HepG2 (cell line): Measurements from ENCODE around the gene NDUFB10. TPM values are rescaled to one million over a fixed set of nuclear protein-coding genes. Genes with fewer than 3 reads are reported as not detected.

Source experiments
- AGO2 ChIP-seq: fragments of 200-400 bp; formaldehyde crosslinking; optimal IDR thresholded peaks from 2 replicates; pipeline ENCODE3; 2017; ENCODE audit warnings: mild to moderate bottlenecking, low read depth, low read length, moderate library complexity
- FOXK1 ChIP-seq: sonication (generic); formaldehyde crosslinking; IDR thresholded peaks from 2 replicates; pipeline ENCODE4 v1.4.0; 2020; ENCODE audit warnings: low read depth, missing genetic modification reagents, borderline replicate concordance
- HNF4G ChIP-seq, 2 experiments: sonication (generic) in 1 of 2; formaldehyde crosslinking in 1 of 2; IDR thresholded peaks; 2 replicates each; pipeline versions ENCODE4 v1.4.0 to v1.6.1; 2011 to 2020; ENCODE audit warnings: borderline replicate concordance in 2 of 2, low read depth in 2 of 2, mild to moderate bottlenecking in 2 of 2, low read length in 1 of 2, missing genetic modification reagents in 1 of 2, moderate library complexity in 1 of 2
- JUNB ChIP-seq: sonication (generic); formaldehyde crosslinking; IDR thresholded peaks from 2 replicates; pipeline ENCODE4 v1.8.0; 2022; ENCODE audit warnings: missing genetic modification reagents, mild to moderate bottlenecking, borderline replicate concordance
- KLF6 ChIP-seq: IDR thresholded peaks from 2 replicates; pipeline ENCODE4 v1.8.0; 2016; ENCODE audit warnings: missing biosample characterization, missing genetic modification reagents
- MYPOP ChIP-seq: sonication (generic); formaldehyde crosslinking; IDR thresholded peaks from 2 replicates; pipeline ENCODE4 v1.8.1; 2023; ENCODE audit warnings: mild to moderate bottlenecking, moderate library complexity, missing genetic modification reagents
- NCOR1 ChIP-seq: fragments of 200-600 bp; sonication (generic); IDR thresholded peaks from 2 replicates; pipeline ENCODE4 v1.7.0; 2017; ENCODE audit warnings: antibody characterized with exemption, low read length, borderline replicate concordance
- PAX8 ChIP-seq: sonication (generic); formaldehyde crosslinking; IDR thresholded peaks from 2 replicates; pipeline ENCODE4 v1.8.0; 2022; ENCODE audit warnings: mild to moderate bottlenecking, missing genetic modification reagents, borderline replicate concordance
- POLR2A ChIP-seq, 2 experiments: IDR thresholded peaks; 2 replicates each; pipeline ENCODE4 v1.6.1; 2011; ENCODE audit warnings: low read depth in 2 of 2, low read length in 2 of 2, mild to moderate bottlenecking in 1 of 2, moderate library complexity in 1 of 2; ENCODE audit not compliant: insufficient read depth in 1 of 2
- RFX5 ChIP-seq: IDR thresholded peaks from 2 replicates; pipeline ENCODE4 v1.6.1; 2011; ENCODE audit warnings: low read depth, low read length, improper control_type of control experiment
- SALL1 ChIP-seq: sonication (generic); formaldehyde crosslinking; IDR thresholded peaks from 2 replicates; pipeline ENCODE4 v1.8.0; 2022; ENCODE audit warnings: mild to moderate bottlenecking, missing genetic modification reagents
- TRAFD1 ChIP-seq: sonication (generic); formaldehyde crosslinking; IDR thresholded peaks from 2 replicates; pipeline ENCODE4 v1.5.1; 2020; ENCODE audit warnings: missing genetic modification reagents, mild to moderate bottlenecking, borderline replicate concordance
- YEATS4 ChIP-seq: sonication (generic); formaldehyde crosslinking; IDR thresholded peaks from 2 replicates; pipeline ENCODE4 v1.4.0; 2020; ENCODE audit warnings: missing genetic modification reagents, borderline replicate concordance
- ZBTB34 ChIP-seq: sonication (generic); formaldehyde crosslinking; IDR thresholded peaks from 2 replicates; pipeline ENCODE4 v1.8.0; 2022; ENCODE audit warnings: mild to moderate bottlenecking, missing genetic modification reagents
- ZKSCAN1 ChIP-seq: fragments of 150-350 bp; IDR thresholded peaks from 2 replicates; pipeline ENCODE4 v1.6.1; 2014; ENCODE audit warnings: low read length
- ZNF235 ChIP-seq: sonication (generic); formaldehyde crosslinking; IDR thresholded peaks from 2 replicates; pipeline ENCODE4 v1.8.1; 2023; ENCODE audit warnings: mild to moderate bottlenecking, missing genetic modification reagents, borderline replicate concordance
- ZNF333 ChIP-seq: sonication (generic); formaldehyde crosslinking; IDR thresholded peaks from 2 replicates; pipeline ENCODE4 v1.4.0; 2020; ENCODE audit warnings: mild to moderate bottlenecking, missing genetic modification reagents, borderline replicate concordance
- ZNF616 ChIP-seq: sonication (generic); formaldehyde crosslinking; IDR thresholded peaks from 2 replicates; pipeline ENCODE4 v1.5.0; 2020; ENCODE audit warnings: low read depth, mild to moderate bottlenecking, missing genetic modification reagents
- ZNF703 ChIP-seq: sonication (generic); formaldehyde crosslinking; IDR thresholded peaks from 2 replicates; pipeline ENCODE4 v1.5.1; 2020; ENCODE audit warnings: missing genetic modification reagents, mild to moderate bottlenecking, moderate library complexity, borderline replicate concordance
- ZNF737 ChIP-seq: sonication (generic); formaldehyde crosslinking; IDR thresholded peaks from 2 replicates; pipeline ENCODE4 v1.5.0; 2020; ENCODE audit warnings: missing genetic modification reagents, mild to moderate bottlenecking, borderline replicate concordance
- polyA plus RNA-seq, 8 experiments: library from polyadenylated mRNA; depleted of rRNA in 3 of 8; stranded (reverse) in 7 of 8; unstranded in 1 of 8; fragments of >200 nt; fragmentation: Illumina TruSeq in 4 of 8; extraction: Trizol in 4 of 8; gene quantifications; 2 replicates each; pipeline versions ENCODE4 v1.2.1 to v1.2.3, GENCODE V29; 2011 to 2016; ENCODE audit warnings: low read depth in 4 of 8, missing spikeins in 1 of 8, mixed read lengths in 1 of 8; ENCODE audit not compliant: insufficient read depth in 1 of 8
- total RNA-seq, 5 experiments: library from RNA; depleted of rRNA; stranded (reverse); fragments of >200 nt; fragmentation: Illumina TruSeq; extraction: Trizol; gene quantifications; 2 replicates each; pipeline ENCODE4 v1.2.3, GENCODE V29; 2016; ENCODE audit warnings: low read depth in 1 of 5
- TF ChIP-seq, protein P1 (sequence below): IDR thresholded peaks from 2 replicates; pipeline ENCODE4 v1.6.1; 2016; ENCODE audit warnings: low read depth, control low read depth

The NDUFB10 gene
- total and polyA plus RNA-seq, 2 of the 13 experiments (the other 11 are each of a cell fraction or from before 2014, with no cell fraction given): 68.6 to 157 TPM

GRCh38 chr16:1984347-1985225 is 25.2 kb downstream of the NDUFB10 start (continued):
- peak; percentile 89 for TF ChIP-seq HNF4G (IDR thresholded peaks at IDR 0.05; ENCODE audit: borderline replicate concordance, low read depth, low read length)
- TF ChIP-seq HNF4G (CRISPR knock-in tag; IDR thresholded peaks at IDR 0.05; ENCODE audit: borderline replicate concordance, low read depth): no peak; the same call in 1 of the 2 replicates
- no peak for TF ChIP-seq RFX5
- TF ChIP-seq KLF6 (CRISPR knock-in tag): no peak
- peak; percentile 36; the same call in 1 of the 2 replicates for TF ChIP-seq SALL1 (CRISPR knock-in tag)
- TF ChIP-seq ZKSCAN1: no peak
- TF ChIP-seq ZNF703 (CRISPR knock-in tag): no peak
- peak; percentile 84 for TF ChIP-seq NCOR1
- TF ChIP-seq ZNF737 (CRISPR knock-in tag): no peak; the same call in 1 of the 2 replicates
- 0 out of 2 replicates have a peak, but pooled peaks have one; percentile 67 for TF ChIP-seq ZNF235 (CRISPR knock-in tag)
- no peak; the same call in none of the 2 replicates for TF ChIP-seq YEATS4 (CRISPR knock-in tag)
- TF ChIP-seq ZBTB34: no peak
- TF ChIP-seq JUNB: no peak
- no peak for TF ChIP-seq FOXK1 (CRISPR knock-in tag)
- TF ChIP-seq MYPOP (CRISPR knock-in tag): no peak
- TF ChIP-seq, protein P1, sequence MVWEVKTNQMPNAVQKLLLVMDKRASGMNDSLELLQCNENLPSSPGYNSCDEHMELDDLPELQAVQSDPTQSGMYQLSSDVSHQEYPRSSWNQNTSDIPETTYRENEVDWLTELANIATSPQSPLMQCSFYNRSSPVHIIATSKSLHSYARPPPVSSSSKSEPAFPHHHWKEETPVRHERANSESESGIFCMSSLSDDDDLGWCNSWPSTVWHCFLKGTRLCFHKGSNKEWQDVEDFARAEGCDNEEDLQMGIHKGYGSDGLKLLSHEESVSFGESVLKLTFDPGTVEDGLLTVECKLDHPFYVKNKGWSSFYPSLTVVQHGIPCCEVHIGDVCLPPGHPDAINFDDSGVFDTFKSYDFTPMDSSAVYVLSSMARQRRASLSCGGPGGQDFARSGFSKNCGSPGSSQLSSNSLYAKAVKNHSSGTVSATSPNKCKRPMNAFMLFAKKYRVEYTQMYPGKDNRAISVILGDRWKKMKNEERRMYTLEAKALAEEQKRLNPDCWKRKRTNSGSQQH: no peak
- peak in 1 of 2 experiments; percentile 5; a peak in 3 of 4 replicates for TF ChIP-seq POLR2A (IDR thresholded peaks at IDR 0.05; ENCODE audit: insufficient read depth in 1 of 2, low read depth in 2 of 2, low read length in 2 of 2)
- TF ChIP-seq TRAFD1: no peak
- peak; percentile 55 for TF ChIP-seq AGO2
- TF ChIP-seq ZNF616 (CRISPR knock-in tag): 0 out of 2 replicates have a peak, but pooled peaks have one; percentile 30
- no peak for TF ChIP-seq PAX8 (CRISPR knock-in tag)
- TF ChIP-seq ZNF333 (CRISPR knock-in tag): no peak
